Measurements from ENCODE around the gene SLC5A3. TPM values are rescaled to one million over a fixed set of nuclear protein-coding genes. Genes with fewer than 3 reads are reported as not detected.
A peak's percentile ranks its signal among the peaks of the same experiment; 100 is the strongest.

SLC5A3 gene
- total and polyA plus RNA-seq, 2 experiments from 2014 or later: 6.2 to 32.7 TPM

GRCh38 chr21:34100790-34101189 is 27.4 kb downstream of the SLC5A3 start:
- Histone ChIP-seq H3K4me2 (no peak overlapping the region), H3K27me3 (ENCODE audit: insufficient read depth) (no peaks in the 10 kb centered on the region), H4K20me1 (replicated peaks; ENCODE audit: insufficient read depth) (peaks cover 69% of the 10 kb centered on the region), H3K79me2 (replicated peaks; ENCODE audit: insufficient read depth) (peaks cover 100% of the 10 kb centered on the region), H3K9me2 (ENCODE audit: insufficient read depth) (no peaks in the 10 kb centered on the region), H2AFZ (no peak overlapping the region), H3K4me3 (no peak overlapping the region), H3K36me3 (ENCODE audit: insufficient read depth) (no peaks in the 10 kb centered on the region), H3K27ac (ENCODE audit: low read depth) (peak overlapping the region; percentile 4; the same call in 1 of the 2 replicates), H3F3A (replicated peaks; ENCODE audit: low read depth) (no peaks in the 10 kb centered on the region), H3K4me1 (ENCODE audit: insufficient read depth) (peaks cover 21% of the 10 kb centered on the region)
- TF ChIP-seq POLR2AphosphoS5 (IDR thresholded peaks at IDR 0.05; ENCODE audit: low read depth): no peak
- no peak for TF ChIP-seq EZH2 (IDR thresholded peaks at IDR 0.05; ENCODE audit: low read depth, unreplicated experiment)
- no peak for TF ChIP-seq ETS1 (IDR thresholded peaks at IDR 0.05)
- TF ChIP-seq STAT1 (IDR thresholded peaks at IDR 0.05; ENCODE audit: unreplicated experiment): no peak
- TF ChIP-seq REST (IDR thresholded peaks at IDR 0.05; ENCODE audit: unreplicated experiment): no peak
- TF ChIP-seq CREB1 (CRISPR knock-in tag; IDR thresholded peaks at IDR 0.05; ENCODE audit: low read depth): no peak
- DNase-seq (ENCODE audit: low spot score): no peak
- Mint-ChIP-seq H3K9me3 (no peaks in the 10 kb centered on the region), H3K27me3 (ENCODE audit: insufficient read depth, low read depth, poor library complexity) (no peaks in the 10 kb centered on the region), H3K4me1 (peaks cover 34% of the 10 kb centered on the region), H3K36me3 (ENCODE audit: low read depth) (peaks cover 11% of the 10 kb centered on the region), H3K27ac (no peak overlapping the region; the same call in 1 of the 2 replicates), H3K4me3 (no peak overlapping the region)
- ATAC-seq: no peak; the same call in 2 of the 3 replicates

GRCh38 chr21:34105947-34106541 is 32.7 kb downstream of the SLC5A3 start:
- Histone ChIP-seq H3K27ac (ENCODE audit: low read depth) (0 out of 2 replicates have a peak overlapping the region, but pooled peaks have one; percentile 6), H4K20me1 (replicated peaks; ENCODE audit: insufficient read depth) (peaks cover 57% of the 10 kb centered on the region; the same call in 1 of the 2 replicates), H3K9me2 (ENCODE audit: insufficient read depth) (no peaks in the 10 kb centered on the region), H3K4me2 (no peak overlapping the region), H3K4me3 (no peak overlapping the region), H3K4me1 (ENCODE audit: insufficient read depth) (peaks cover 5% of the 10 kb centered on the region; the same call in 1 of the 2 replicates), H3K79me2 (replicated peaks; ENCODE audit: insufficient read depth) (peaks cover 100% of the 10 kb centered on the region), H3K27me3 (ENCODE audit: insufficient read depth) (no peaks in the 10 kb centered on the region), H3F3A (replicated peaks; ENCODE audit: low read depth) (no peaks in the 10 kb centered on the region), H3K36me3 (ENCODE audit: insufficient read depth) (no peaks in the 10 kb centered on the region), H2AFZ (no peak overlapping the region)
- Mint-ChIP-seq H3K9me3 (no peaks in the 10 kb centered on the region), H3K36me3 (ENCODE audit: low read depth) (no peaks in the 10 kb centered on the region), H3K4me3 (no peak overlapping the region), H3K27me3 (ENCODE audit: insufficient read depth, low read depth, poor library complexity) (no peaks in the 10 kb centered on the region), H3K4me1 (peaks cover 22% of the 10 kb centered on the region), H3K27ac (no peak overlapping the region)
- ATAC-seq (no peak), DNase-seq (ENCODE audit: low spot score) (no peak)
- TF ChIP-seq EZH2 (IDR thresholded peaks at IDR 0.05; ENCODE audit: low read depth, unreplicated experiment) (no peak), REST (IDR thresholded peaks at IDR 0.05; ENCODE audit: unreplicated experiment) (no peak), ETS1 (IDR thresholded peaks at IDR 0.05) (no peak), CREB1 (CRISPR knock-in tag; IDR thresholded peaks at IDR 0.05; ENCODE audit: low read depth) (no peak)
- TF ChIP-seq, protein P1, sequence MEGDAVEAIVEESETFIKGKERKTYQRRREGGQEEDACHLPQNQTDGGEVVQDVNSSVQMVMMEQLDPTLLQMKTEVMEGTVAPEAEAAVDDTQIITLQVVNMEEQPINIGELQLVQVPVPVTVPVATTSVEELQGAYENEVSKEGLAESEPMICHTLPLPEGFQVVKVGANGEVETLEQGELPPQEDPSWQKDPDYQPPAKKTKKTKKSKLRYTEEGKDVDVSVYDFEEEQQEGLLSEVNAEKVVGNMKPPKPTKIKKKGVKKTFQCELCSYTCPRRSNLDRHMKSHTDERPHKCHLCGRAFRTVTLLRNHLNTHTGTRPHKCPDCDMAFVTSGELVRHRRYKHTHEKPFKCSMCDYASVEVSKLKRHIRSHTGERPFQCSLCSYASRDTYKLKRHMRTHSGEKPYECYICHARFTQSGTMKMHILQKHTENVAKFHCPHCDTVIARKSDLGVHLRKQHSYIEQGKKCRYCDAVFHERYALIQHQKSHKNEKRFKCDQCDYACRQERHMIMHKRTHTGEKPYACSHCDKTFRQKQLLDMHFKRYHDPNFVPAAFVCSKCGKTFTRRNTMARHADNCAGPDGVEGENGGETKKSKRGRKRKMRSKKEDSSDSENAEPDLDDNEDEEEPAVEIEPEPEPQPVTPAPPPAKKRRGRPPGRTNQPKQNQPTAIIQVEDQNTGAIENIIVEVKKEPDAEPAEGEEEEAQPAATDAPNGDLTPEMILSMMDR (conservative IDR thresholded peaks at IDR 0.05; ENCODE audit: low read depth in 2 of 2): no peak

Measured in GM23338 (cell line).